Measurements from ENCODE around the gene RASD1. TPM values are rescaled to one million over a fixed set of nuclear protein-coding genes. Genes with fewer than 3 reads are reported as not detected.

The RASD1 gene
- total RNA-seq, 2 experiments from 2014 or later = 0.42 to 0.61 TPM

GRCh38 chr17:17528696-17529652, 32.8 kb upstream of the RASD1 start:
- POLR2A ChIA-PET = no interaction called here
- CTCF ChIA-PET = interaction anchor here (1.4 kb wide), 1 partner anchor 20 kb away, joined by 3 read pairs; no protein-coding TSS in a partner anchor

GRCh38 chr17:17527956-17528500, 31.8 kb upstream of the RASD1 start:
- POLR2A ChIA-PET = no interaction called here
- CTCF ChIA-PET = no interaction called here

GRCh38 chr17:17527534-17527933, 31.3 kb upstream of the RASD1 start:
- CTCF ChIA-PET = no interaction called here
- POLR2A ChIA-PET = no interaction called here

GRCh38 chr17:17526369-17526768, 30.2 kb upstream of the RASD1 start:
- ChIA-PET CTCF (no interaction called here), POLR2A (no interaction called here)

- ChIA-PET CTCF (no interaction called here), POLR2A (no interaction called here)
These were observed 29.8 kb upstream of the RASD1 start for GRCh38 chr17:17525956-17526355.

- CTCF ChIA-PET = no interaction called here
These were observed 29.1 kb upstream of the RASD1 start for GRCh38 chr17:17525311-17525710.

GRCh38 chr17:17523731-17524490, 27.7 kb upstream of the RASD1 start:
- ChIA-PET POLR2A (no interaction called here), CTCF (no interaction called here)

More at GRCh38 chr17:17525311-17525710, 29.1 kb upstream of the RASD1 start:
- POLR2A ChIA-PET = no interaction called here

- CTCF ChIA-PET = no interaction called here
These were observed 27.0 kb upstream of the RASD1 start for GRCh38 chr17:17523001-17523730.

GRCh38 chr17:17520599-17521232, 24.5 kb upstream of the RASD1 start:
- ChIA-PET CTCF (no interaction called here), POLR2A (no interaction called here)

More at GRCh38 chr17:17523001-17523730, 27.0 kb upstream of the RASD1 start:
- POLR2A ChIA-PET = no interaction called here

- CTCF ChIA-PET = interaction anchor here (0.7 kb wide), 1 partner anchor 122 kb away, joined by 3 read pairs; no protein-coding TSS in a partner anchor
- POLR2A ChIA-PET = no interaction called here
These were observed 23.7 kb upstream of the RASD1 start for GRCh38 chr17:17519886-17520285.

- ChIA-PET POLR2A (no interaction called here), CTCF (no interaction called here)
These were observed 22.8 kb upstream of the RASD1 start for GRCh38 chr17:17518951-17519350.

GRCh38 chr17:17518014-17518413, 21.8 kb upstream of the RASD1 start:
- CTCF ChIA-PET = no interaction called here
- POLR2A ChIA-PET = no interaction called here

- ChIA-PET CTCF (interaction anchor here (1.3 kb wide), 1 partner anchor 163 kb away, joined by 3 read pairs; no protein-coding TSS in a partner anchor), POLR2A (no interaction called here)
These were observed 20.9 kb upstream of the RASD1 start for GRCh38 chr17:17516941-17517720.

- CTCF ChIA-PET = interaction anchor here (1.3 kb wide), 1 partner anchor 162 kb away, joined by 3 read pairs; no protein-coding TSS in a partner anchor
- POLR2A ChIA-PET = interaction anchor here (0.6 kb wide), 1 partner anchor 108 kb away, joined by 4 read pairs; no protein-coding TSS in a partner anchor
These were observed 20.0 kb upstream of the RASD1 start for GRCh38 chr17:17515934-17516930.

GRCh38 chr17:17514993-17515933, 19.1 kb upstream of the RASD1 start:
- CTCF ChIA-PET = no interaction called here
- POLR2A ChIA-PET = no interaction called here

- CTCF ChIA-PET = no interaction called here
- POLR2A ChIA-PET = no interaction called here
These were observed 18.3 kb upstream of the RASD1 start for GRCh38 chr17:17514361-17514992.

Measured in activated CD8-positive, alpha-beta memory T cell treated with anti-CD3 and anti-CD28 coated beads for 36 hours (primary cell).